GM19372 (cell line): ENCODE data around the gene L2HGDH.
"Not testable (repeated sequence)": the region's sequence is repeated elsewhere in the genome, so short reads cannot be mapped to it uniquely, and the experiment has no call there.

Source experiments
- ATAC-seq: cut with Tn5 transposase; IDR thresholded peaks from one replicate; pipeline ENCODE4 v1.9.1; 2021; ENCODE audit warnings: mild to moderate bottlenecking, low read depth, moderate library complexity; ENCODE audit not compliant: unreplicated experiment

Gene L2HGDH

DNA sequence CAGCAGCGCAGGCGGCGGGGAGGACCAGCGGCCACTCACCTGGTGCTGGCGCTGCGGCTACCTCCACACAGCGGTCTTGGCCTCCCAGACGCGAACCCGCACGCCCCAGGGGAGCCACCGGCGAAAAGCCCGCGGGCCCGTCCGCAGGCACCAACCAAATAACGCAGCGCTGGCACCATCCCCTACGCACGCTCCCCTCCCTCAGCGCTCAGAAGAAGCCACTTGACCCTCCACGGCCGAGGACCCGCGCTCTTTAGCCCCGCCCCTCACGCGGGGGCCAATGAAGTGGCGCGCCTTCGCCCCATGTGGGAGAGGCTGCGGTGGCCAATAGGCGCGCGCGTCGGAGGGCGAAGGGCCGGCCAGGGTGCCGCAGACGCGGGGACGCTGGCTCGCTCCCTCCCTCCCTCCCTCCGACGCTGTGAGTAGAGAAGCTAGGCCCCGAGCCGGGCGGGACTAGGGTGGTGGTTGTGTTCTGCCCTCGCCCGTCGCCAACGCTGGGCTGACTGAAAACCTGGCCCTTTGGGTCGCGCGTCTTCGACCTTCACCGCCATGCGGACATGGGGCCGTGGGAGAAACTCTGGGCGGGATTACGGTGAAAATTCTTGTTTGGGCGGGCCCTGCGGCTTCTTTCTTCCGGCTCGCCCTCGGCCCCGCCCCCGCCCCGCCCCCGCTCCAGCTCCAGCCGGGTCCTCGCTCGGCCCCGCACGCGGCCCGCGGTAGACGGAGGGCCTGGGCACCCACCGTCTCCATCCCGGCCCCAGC is at the start of gene L2HGDH, which contains the start of gene DMAC2L:
Gene L2HGDH, minus strand, starts transcription at position 258 of the 762 bp plus-strand sequence. Its CDS starts 79 bp downstream, at position 179.
Gene DMAC2L, plus strand, starts transcription at position 353 of the 762 bp plus-strand sequence. CDS start 9,164 bp downstream, outside the sequence.
- ATAC-seq, result peak; percentile 91

DNA sequence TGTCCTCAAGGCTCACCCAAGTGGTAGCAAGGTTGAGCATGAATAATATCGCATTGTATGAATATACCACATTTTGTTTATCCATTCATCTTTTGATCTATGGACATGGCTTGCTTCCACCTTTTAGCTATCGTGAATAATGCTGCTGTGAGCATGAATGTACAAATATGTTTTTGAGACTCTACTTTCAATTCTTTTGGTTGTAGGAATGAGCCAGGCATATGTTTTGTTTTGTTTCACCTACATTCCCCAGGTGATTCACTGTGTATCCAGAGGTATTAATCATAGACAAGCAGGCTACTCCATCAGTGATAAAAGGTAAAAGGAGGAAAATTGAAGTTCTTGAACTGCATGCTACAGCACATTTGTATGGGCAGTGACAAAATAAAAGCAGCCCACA is 48.8 kb upstream of the L2HGDH start:
- no peak for ATAC-seq

DNA sequence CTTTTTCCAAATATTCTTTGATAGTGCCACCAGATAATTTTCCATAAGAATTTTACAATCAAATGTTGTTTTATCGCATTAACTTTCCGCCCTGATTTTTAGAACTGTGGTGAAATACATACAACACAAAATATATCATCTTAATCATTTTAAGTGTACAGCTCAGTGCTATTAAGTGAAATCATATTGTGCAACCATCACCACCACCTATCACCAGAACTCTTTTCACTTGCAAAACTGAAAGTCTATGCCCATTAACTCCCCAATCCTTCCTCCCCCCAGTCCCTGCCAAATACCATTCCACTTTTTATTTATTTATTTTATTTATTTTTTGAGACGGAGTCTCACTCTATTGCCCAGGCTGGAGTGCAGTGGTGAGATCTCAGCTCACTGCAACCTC is 48.1 kb upstream of the L2HGDH start:
- ATAC-seq, result no peak

DNA sequence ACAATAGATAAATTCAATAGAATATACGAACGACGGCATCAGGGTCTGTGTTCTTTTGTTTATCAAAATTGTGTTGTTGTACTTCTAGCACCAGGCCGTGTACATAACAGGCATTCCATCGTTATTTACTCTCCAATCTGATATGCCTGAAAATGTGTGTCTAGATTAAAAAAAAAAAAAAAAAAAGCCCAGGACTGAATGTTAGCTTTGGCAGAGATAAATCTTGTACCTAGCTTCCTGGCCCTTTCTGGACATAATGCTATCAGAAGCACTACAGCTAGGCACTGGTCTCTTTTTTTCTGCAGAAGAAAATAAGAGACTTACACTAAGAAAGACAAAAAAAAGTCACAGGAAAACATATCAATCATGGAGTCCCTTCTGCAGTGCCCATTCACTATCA is 47.6 kb upstream of the L2HGDH start:
- no peak for ATAC-seq

DNA sequence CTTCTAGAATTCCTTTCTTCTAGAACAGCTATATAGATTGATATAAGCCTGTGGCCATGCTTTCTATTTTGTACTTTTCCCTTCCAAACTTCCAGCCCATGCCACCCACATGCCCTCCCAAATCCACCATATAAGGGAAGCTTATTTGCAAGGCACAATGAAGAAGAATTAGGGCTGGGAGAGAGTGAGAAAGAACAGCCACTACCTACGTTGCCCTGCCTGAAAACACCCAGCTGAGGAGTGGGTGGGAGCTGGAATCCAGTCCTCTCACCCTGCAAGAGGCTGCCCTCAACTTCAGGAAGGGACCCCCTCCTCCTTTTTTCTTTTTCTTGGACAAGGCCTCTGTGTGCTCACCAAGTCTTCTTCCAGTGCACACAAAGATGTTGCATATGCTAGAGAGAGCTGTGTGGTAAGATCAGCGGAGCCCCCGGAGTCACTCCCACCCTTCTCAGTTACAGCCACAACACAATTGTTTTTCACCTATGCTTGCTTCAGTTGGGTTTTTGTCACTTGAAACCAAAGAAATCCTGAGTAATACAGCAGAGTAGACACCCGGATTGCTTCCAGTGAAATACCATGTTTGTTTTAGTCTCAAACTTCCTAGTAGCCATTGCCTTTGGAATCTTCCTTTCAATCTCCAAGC is 45.8 kb upstream of the L2HGDH start:
- ATAC-seq, result no peak

DNA sequence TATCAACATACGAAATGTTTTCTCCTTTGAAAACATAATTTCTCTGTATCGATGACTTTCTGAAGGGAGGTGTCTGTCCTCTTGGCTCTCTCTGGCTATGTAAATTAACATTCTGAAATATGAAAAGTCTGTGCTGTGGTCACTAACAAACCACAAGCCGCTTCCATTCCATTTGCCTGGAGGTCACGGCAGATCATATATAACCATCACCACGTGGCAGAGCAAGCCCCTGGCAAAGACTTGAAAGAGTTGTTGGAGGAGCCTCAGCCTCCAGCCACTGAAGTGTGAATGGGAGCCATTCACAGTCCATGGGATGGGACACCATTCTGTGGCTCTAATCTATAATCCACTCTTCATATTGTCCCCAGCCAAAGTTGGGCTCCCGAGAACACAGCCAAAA is 45.1 kb upstream of the L2HGDH start:
- ATAC-seq, result no peak

DNA sequence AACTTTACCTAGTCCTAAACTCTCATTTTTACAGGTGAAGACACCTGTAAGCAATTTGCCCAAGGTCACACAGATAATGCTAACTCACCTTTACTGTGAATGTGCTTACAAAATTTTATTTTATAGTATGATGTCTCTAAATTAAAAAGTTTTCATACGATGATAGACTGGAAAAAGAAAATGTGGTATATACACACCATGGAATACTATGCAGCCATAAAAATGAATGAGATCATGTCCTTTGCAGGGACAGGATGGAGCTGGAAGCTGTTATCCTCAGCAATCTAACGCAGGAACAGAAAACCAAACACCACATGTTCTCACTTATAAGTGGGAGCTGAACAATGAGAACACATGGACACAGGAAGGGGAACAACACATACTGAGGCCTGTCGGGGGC is 44.3 kb upstream of the L2HGDH start:
- ATAC-seq, result not testable (repeated sequence)

DNA sequence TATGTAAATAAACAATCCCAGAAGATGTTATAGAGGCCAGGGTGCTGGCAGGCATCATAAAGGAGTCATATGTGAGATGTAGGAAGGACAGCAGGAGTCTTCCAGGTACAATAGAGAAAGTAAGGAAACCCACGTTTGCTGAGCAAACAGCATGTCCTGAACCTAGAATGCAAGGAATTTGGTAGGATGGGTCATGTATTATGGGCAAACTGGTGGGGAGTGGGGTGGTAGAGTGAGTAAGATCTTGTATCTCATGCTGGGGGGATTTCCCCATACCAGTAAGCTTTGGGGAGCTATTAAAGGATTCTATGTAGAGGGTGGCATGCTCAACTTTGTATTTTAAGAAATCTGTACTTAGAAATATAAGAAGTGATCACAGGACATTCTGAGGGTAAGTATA is 43.7 kb upstream of the L2HGDH start:
- no peak for ATAC-seq

DNA sequence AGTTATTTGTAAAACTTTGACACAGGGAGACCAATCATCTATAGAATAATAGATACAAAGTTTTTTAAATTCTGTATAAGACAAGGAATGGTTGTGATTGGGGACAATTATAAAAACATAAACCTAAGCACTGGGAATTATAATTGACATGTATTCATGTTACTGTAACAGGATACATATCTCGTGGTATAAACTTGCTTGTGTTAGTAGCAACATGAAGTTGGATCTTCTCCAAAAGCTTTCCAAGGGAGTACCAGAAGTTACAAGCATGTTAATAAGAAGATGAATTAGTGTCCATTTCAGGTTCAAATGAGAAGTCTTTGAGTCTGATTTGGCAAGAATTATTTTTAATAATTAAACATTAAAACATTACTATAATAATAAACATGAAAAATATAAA is 42.5 kb upstream of the L2HGDH start:
- ATAC-seq, result no peak

DNA sequence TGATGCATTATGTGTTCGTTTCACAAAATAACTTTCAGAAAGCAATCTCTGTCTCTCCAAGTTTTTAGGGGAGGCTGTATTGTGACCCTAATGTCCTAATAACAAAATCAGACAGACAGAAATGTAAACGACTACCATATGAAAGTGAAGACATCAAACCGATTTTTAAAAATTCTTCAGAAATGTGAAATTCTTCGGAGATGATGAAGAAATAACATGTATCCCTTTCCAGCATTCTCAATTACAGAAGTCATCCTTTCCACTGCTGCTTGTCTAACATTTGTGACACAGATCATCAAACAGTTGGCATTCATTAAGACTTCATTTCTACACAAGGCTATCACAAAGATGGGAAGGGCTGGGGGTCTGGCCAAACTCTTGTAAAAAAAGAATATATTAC is 41.1 kb upstream of the L2HGDH start:
- ATAC-seq, result no peak

DNA sequence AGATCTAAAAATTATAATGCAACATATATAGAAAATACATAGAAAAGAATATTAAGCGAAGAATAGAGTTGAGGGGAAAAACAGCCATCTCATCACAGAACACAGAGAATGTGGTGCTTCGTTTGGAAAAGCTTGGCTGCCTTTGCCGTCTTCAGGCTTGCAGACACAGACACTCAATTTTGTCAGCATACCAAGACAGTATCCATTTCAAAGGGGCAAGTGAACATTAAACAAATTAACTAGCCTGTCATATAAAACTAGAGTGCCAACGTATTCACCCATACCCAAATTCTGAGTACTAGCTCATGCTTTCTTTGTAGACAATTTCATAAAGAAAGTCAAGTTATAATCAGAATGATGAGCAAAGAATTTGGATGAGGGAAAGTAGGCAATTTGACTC is 40.6 kb upstream of the L2HGDH start:
- no peak for ATAC-seq

DNA sequence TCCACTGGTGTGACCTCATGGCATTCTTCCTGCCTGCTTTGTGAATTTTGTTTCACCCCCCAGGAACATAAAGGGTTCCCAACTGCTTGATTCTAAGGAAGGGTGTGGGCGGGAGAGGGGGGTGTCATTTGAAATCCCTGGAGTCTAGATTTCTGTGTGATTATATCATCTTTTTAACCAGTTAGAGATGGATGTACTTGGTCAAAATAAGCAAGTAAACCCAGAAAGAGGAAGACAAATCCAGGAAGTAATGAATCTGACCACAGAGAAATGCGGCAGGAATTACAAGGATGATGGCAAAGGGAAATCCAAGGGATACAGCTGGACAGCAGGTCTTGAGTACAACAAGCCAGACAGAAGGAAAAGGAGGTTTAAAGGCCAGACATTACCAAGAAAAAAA is 38.9 kb upstream of the L2HGDH start:
- ATAC-seq, result no peak

DNA sequence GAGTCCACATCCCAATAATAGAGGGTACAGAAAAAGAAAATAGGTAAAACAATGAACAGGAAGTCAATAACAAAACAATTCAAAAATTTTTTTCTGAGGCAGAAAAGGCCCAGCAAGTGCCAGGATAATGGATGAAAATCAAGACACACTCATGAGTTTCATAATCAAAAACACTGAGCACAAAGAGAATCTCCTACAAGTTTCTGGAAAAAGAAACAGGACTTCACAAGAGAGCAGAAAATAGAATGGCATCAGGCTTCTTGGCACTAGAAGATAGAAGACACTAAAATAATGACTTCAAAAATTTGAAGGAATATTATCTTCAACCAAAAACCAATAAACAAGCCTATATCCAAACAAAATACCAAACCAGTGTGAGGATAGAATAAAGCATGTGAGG is 36.9 kb upstream of the L2HGDH start:
- no peak for ATAC-seq

DNA sequence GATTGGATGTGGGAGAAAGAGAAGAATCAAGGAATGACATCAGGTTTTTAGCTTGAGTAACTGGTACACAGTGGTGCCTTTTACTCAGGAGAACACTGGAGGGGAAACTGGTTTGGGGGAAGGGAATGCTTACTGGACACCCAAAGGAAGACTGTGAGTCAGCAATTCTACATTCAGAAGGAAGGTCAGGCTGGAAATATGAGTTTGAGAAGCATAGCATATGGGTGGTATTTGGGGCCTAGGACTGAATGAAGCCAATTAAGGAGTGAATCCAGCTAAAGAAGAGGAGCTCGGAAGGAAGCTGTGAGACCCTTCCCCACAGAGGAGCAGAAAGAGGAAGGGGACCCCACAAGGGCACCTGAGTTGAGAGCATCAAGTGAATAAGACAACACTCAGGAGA is 35.5 kb upstream of the L2HGDH start:
- ATAC-seq, result no peak

DNA sequence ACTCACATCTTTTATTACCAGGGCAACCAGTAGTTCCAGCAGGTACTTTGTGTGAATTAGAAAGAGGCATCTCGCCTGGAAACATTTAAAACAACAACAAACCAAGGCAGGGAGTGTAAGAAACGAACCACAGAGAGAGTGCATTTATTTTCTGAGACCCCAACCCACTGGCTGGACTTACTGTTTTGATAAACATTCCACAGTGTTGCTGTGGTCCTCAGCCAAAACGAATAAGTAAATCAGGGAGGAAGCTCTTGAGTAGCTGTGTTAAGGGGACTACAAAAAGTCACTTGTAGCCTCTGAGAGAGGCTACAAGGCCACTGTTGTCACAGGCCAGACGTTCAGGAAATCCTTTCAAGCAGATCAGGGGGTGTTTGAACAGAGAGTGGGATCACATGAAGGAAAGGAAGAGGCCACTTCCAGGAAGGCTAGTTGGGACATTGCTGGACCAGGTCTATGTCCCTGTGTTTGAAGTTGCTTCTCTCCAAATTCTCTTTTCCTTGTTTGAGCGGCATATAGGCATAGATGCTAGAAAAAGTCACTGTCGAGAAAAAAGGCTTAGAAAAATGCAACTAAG is 33.9 kb upstream of the L2HGDH start:
- ATAC-seq, result no peak

DNA sequence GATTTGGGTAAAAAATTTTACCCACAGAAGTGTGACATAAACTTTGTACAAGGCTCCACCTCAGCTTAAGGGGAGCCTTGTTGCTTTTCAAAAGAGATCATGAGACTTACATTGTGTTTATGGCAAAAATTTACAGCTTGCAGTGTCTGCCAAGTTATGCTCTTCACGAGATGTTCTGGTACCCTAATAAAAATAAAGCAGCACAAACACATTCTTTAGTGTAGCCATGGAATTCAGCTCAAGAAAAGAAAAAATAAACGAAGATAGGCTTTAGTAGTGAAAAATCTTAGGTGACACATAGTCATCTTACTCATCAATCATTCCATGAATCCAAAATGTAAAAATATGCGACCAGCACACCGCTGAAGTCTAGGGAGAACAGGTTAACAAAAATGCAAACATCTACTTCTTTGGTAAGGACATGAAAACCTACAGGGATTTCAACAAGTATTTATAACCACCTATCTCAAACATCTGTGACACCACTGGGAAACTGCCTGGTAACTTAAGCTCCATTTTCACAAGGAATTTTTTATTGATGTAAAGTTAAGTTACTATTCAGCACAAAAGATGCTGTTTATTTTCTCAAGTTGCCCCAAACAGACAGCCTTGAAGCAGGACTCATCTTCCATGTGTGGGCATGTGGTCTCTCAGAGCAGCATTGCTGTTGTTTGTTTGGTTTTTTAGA is 33.0 kb upstream of the L2HGDH start:
- no peak for ATAC-seq

DNA sequence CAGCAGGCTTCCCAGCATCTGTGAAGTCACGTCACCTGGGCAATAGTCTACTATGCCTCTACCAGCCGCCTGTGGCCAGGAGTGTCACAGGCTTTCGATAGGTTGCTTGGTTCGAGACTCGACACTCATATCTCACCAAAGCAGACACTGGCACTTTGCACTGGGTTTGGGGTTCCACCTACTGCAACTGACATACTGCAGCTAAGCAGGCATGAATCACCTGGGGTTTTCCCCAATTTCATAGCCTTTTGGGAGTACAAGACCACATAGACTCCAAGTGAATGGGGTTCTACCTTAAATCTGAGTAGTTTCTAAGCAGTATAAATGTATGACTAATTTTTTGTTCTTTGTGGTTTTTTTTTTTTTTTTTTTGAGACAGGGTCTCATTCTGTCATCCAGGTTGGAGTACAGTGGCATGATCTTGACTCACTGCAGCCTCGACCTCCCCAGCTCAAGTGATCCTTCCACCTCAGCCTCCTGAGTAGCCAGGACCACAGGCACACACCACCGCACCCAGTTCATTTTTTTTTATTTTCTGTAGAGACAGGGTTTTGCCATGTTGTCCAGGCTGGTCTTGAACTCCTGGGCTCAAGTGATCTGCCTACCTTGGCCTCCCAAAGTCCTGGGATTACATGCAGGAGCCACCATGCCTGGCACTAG is 32.2 kb upstream of the L2HGDH start:
- ATAC-seq, result no peak

DNA sequence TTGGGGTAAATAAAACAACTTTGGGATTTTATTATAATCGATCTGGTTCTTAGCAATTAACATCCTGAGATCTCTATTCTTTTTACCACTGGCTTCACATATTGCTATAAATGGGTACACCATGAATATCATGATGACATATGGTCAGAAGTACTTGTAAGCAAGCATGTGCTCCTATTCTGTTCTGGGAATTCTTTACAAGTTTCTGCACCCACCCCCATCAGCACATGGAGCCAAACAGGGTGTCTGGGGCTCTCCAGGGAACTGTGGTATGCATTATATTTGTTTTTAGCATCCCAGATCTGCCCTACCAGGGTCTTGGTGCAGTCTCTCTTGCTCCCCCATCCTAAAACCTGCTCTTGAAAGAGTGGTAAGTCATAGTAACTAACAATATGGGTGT is 31.4 kb upstream of the L2HGDH start:
- ATAC-seq, result no peak

DNA sequence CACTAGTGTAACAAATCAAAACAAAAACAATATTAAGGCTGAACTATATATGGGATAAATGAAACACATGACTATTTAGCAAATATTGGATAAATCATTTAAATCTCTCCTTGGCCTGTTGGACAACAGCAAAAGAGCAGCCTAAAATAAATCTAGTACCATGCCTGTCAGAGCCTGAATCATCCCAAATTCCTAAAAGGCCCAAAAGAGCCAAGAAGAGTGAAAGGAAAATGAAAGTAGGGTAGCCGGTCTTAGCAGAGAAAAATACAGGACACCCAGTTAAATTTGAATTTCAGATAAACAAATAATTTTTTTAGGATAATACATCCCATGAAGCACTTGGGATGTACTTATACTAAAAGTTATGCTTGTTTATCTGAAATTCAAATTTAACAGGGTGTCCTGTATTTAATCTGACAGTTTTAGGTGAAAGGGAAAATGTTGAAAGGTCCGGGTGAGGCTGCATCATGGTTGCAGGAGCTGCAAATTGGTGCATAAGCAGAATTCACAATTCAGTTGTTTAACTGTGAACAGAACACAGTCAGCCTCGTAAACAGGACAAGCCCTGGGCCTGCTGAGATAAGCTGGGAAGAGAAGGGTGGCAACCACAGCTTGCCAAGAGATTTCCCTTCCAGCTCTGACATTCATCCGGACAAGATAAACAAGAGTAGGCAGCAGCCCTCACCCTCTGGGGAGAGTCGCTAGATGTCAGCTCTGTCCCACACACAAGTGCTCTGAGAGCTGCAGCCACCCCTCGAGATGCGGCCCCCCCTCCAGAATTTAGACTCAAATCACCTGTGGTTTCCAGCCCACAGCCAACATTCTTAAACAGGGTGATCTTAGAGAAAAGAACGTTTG is 30.4 kb upstream of the L2HGDH start:
- ATAC-seq, result no peak

DNA sequence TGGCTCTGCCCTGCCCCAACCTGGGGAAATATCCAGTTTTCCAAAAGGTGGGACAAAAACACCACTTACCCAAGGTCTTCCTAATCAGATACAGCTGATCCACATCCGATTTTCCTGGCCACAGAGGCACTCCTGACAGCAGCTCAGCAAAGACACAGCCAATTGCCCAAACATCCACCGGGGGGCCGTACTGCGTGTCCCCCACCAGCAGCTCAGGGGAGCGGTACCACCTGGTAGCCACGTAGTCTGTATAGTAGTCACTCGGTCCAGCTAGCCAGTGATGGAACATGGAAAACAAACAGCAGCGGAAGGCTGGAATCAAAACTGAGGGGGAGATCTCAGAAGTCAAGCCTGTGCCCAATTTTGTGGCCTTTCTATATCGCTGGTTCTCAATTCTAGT is 28.9 kb upstream of the L2HGDH start:
- no peak for ATAC-seq
